GM12878 (cell line): ENCODE measurements around the gene MBD6. TPM values are rescaled to one million over a fixed set of nuclear protein-coding genes. Genes with fewer than 3 reads are reported as not detected.

Experiments
- BACH1 ChIP-seq: fragments of 450-650 bp; IDR thresholded peaks from 2 replicates; pipeline ENCODE4 v1.6.1; 2017; ENCODE audit warnings: mild to moderate bottlenecking, borderline replicate concordance
- BCLAF1 ChIP-seq: fragments of 450-650 bp; IDR thresholded peaks from 2 replicates; pipeline ENCODE4 v1.6.1; 2017; ENCODE audit warnings: antibody characterized with exemption, mild to moderate bottlenecking, moderate library complexity
- FOS ChIP-seq: IDR thresholded peaks from 3 replicates; pipeline ENCODE4 v1.6.1; 2011; ENCODE audit warnings: borderline replicate concordance; ENCODE audit not compliant: insufficient read length; ENCODE audit errors: extremely low read depth
- JUNB ChIP-seq: IDR thresholded peaks from 2 replicates; pipeline ENCODE4 v1.6.1; 2016; ENCODE audit warnings: antibody characterized with exemption, mild to moderate bottlenecking
- MAX ChIP-seq: IDR thresholded peaks from 2 replicates; pipeline ENCODE4 v1.6.1; 2012; ENCODE audit warnings: low read depth, low read length, improper control_type of control experiment
- MYC ChIP-seq: IDR thresholded peaks from 2 replicates; pipeline ENCODE4 v1.6.1; 2011; ENCODE audit warnings: mild to moderate bottlenecking, low read length, moderate library complexity, inconsistent platforms; ENCODE audit not compliant: insufficient read depth, insufficient replicate concordance, insufficient read length, severe bottlenecking
- RAD21 ChIP-seq: IDR thresholded peaks from 2 replicates; pipeline ENCODE4 v1.6.1; 2011; ENCODE audit warnings: mild to moderate bottlenecking, low read depth, low read length, moderate library complexity; ENCODE audit not compliant: insufficient read depth
- SKIL ChIP-seq: fragments of 450-650 bp; IDR thresholded peaks from 2 replicates; pipeline ENCODE4 v1.6.1; 2017; ENCODE audit warnings: mild to moderate bottlenecking, low read depth, inconsistent platforms; ENCODE audit not compliant: poor library complexity, severe bottlenecking
- TAF1 ChIP-seq: IDR thresholded peaks from 2 replicates; pipeline ENCODE4 v1.6.1; 2011; ENCODE audit warnings: mild to moderate bottlenecking, low read depth, low read length, borderline replicate concordance
- YY1 ChIP-seq: IDR thresholded peaks from 2 replicates; pipeline ENCODE4 v1.6.1; 2011; ENCODE audit warnings: low read depth, mild to moderate bottlenecking, low read length
- polyA plus RNA-seq, 11 experiments: library from polyadenylated mRNA; depleted of rRNA in 4 of 11; unstranded in 6 of 11; stranded (reverse) in 5 of 11; fragments of >200 nt; fragmentation: Nextera tagmentation in 4 of 11; fragmentation: Illumina TruSeq in 1 of 11; extraction: Ambion mirVana in 4 of 11; extraction: Trizol in 1 of 11; gene quantifications; 1 replicate in 1 of 11; 2 replicates in 10 of 11; pipeline versions ENCODE4 v1.2.1 to v1.2.3, GENCODE V29; 2011 to 2016; ENCODE audit warnings: inconsistent platforms in 2 of 11, missing spikeins in 2 of 11, low read depth in 1 of 11
- total RNA-seq, 4 experiments: library from RNA; depleted of rRNA in 3 of 4; stranded (reverse); fragments of >200 nt in 3 of 4; fragmentation: Illumina TruSeq in 1 of 4; extraction: Trizol in 1 of 4; gene quantifications; 2 replicates each; pipeline versions ENCODE4 v1.2.1 to v1.2.3, GENCODE V29; 2013 to 2021
- TF ChIP-seq, protein P1 (sequence below): fragments of 150-350 bp; IDR thresholded peaks from 2 replicates; pipeline ENCODE4 v1.6.1; 2014; ENCODE audit warnings: mild to moderate bottlenecking, low read depth, low read length

Gene MBD6
- total and polyA plus RNA-seq, 10 of the 15 experiments (the other 5 are each of a cell fraction or from before 2014, with no cell fraction given), result 1.5 to 52.7 (median 6.8) TPM

DNA sequence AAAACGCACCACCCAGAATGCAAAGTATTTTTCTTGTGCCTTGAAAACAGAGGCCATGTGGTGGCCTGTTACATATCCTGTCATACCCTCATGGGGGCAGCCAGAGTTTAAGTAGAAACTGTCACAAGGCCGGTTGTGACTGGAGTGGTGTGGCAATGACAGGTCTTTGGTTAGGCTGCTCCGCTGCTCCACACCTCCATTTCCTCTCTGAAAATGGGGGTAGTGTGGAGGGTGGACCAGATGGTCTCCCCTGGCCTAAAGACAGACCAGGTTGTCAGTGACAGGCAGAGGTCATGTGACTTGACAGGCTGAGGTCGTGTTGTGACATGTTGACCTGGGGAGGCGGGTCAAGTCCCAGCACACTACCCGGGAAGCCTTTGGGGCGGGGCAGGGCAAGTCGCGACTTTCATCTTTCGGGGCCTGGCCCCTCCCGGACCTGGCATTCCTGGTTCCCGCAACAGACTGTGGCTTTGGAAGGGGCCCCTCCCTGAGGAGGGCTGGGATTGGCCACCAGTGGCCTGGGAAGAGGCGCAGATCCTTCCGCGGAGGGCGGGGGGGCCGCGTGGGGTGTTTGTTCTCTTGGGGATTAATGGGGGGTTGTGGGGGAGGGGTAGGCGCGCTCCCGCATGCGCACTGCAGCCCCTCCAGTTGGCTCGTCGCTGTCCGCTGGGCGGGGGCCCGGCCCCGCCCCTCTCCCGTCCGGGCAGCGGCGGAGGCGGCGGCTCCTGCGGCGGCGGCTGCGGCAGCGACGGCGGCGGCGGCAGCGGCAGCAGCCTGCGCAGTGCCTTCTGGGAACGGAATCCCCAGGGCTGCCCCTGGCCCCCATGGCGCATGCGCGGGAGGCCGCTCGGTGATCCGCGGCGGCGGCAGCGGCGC lies at the start of gene MBD6 (continued):
- TF ChIP-seq MAX, result peak; percentile 76; the same call in 1 of the 2 replicates
- TF ChIP-seq JUNB, result no peak
- TF ChIP-seq RAD21, result no peak
- TF ChIP-seq SKIL, result peak; percentile 82
- peak; percentile 98 for TF ChIP-seq BACH1
- peak; percentile 30 for TF ChIP-seq MYC
- TF ChIP-seq BCLAF1, result no peak
- TF ChIP-seq TAF1, result 0 out of 2 replicates have a peak, but pooled peaks have one; percentile 29
- TF ChIP-seq, protein P1, sequence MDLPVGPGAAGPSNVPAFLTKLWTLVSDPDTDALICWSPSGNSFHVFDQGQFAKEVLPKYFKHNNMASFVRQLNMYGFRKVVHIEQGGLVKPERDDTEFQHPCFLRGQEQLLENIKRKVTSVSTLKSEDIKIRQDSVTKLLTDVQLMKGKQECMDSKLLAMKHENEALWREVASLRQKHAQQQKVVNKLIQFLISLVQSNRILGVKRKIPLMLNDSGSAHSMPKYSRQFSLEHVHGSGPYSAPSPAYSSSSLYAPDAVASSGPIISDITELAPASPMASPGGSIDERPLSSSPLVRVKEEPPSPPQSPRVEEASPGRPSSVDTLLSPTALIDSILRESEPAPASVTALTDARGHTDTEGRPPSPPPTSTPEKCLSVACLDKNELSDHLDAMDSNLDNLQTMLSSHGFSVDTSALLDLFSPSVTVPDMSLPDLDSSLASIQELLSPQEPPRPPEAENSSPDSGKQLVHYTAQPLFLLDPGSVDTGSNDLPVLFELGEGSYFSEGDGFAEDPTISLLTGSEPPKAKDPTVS, result no peak
- peak; percentile 79 for TF ChIP-seq YY1
- TF ChIP-seq FOS, result no peak
